ENCODE measurements around the gene NPNT. TPM values are rescaled to one million over a fixed set of nuclear protein-coding genes. Genes with fewer than 3 reads are reported as not detected.

Gene NPNT
- total RNA-seq, 1 experiment from 2014 or later, result 42.1 TPM

GRCh38 chr4:105963461-105964400 lies 68.5 kb downstream of the NPNT start:
- Mint-ChIP-seq H3K4me1 (ENCODE audit: low read depth, unreplicated experiment) (no peaks in the 10 kb centered on the region), H3K9me3 (ENCODE audit: unreplicated experiment) (no peaks in the 10 kb centered on the region), H3K27me3 (ENCODE audit: insufficient read depth, unreplicated experiment) (no peaks in the 10 kb centered on the region), H3K4me3 (ENCODE audit: unreplicated experiment) (no peak overlapping the region), H3K27ac (ENCODE audit: unreplicated experiment) (no peak overlapping the region), H3K36me3 (ENCODE audit: insufficient read depth, unreplicated experiment) (peaks cover 16% of the 10 kb centered on the region)
- Histone ChIP-seq H3K4me1 (peaks cover 27% of the 10 kb centered on the region), H3K36me3 (ENCODE audit: control insufficient read depth, insufficient read depth, low read length) (no peaks in the 10 kb centered on the region), H3K4me3 (ENCODE audit: low read depth, low read length) (no peak overlapping the region), H3K9me3 (no peaks in the 10 kb centered on the region), H3K27me3 (replicated peaks; ENCODE audit: control insufficient read depth, insufficient read depth, low read length) (no peaks in the 10 kb centered on the region)
- POLR2A ChIA-PET, result no interaction called here
- TF ChIP-seq CTCF (IDR thresholded peaks at IDR 0.05; ENCODE audit: insufficient read depth in 1 of 2, low read depth in 1 of 2, low read length in 1 of 2, severe bottlenecking in 1 of 2, unreplicated experiment in 1 of 2), result no peak
- peak; percentile 5 to 42 for DNase-seq
- intact Hi-C loops (cut with micrococcal nuclease; ENCODE audit: unreplicated experiment), result no loop called here
- BruUV-seq (replicated peaks), result no TSS peak
- CTCF ChIA-PET, result no interaction called here

- DNase-seq, result no peak
- no peaks in the 10 kb centered on the region for H3K9me3 Mint-ChIP-seq (ENCODE audit: unreplicated experiment)
- ChIA-PET CTCF (no interaction called here), POLR2A (no interaction called here)
- H3K36me3 ChIP-seq (ENCODE audit: control insufficient read depth, insufficient read depth, low read length), result no peaks in the 10 kb centered on the region
- no peaks in the 10 kb centered on the region for H3K27me3 Mint-ChIP-seq (ENCODE audit: insufficient read depth, unreplicated experiment)
- H3K4me1 ChIP-seq, result peaks cover 26% of the 10 kb centered on the region
- H3K4me1 Mint-ChIP-seq (ENCODE audit: low read depth, unreplicated experiment), result no peaks in the 10 kb centered on the region
- no TSS peak for BruUV-seq (replicated peaks)
- intact Hi-C loops (cut with micrococcal nuclease; ENCODE audit: unreplicated experiment), result no loop called here
- H3K4me3 ChIP-seq (ENCODE audit: low read depth, low read length), result no peak overlapping the region
- no peak for TF ChIP-seq CTCF (IDR thresholded peaks at IDR 0.05; ENCODE audit: insufficient read depth in 1 of 2, low read depth in 1 of 2, low read length in 1 of 2, severe bottlenecking in 1 of 2, unreplicated experiment in 1 of 2)
- no peak overlapping the region for H3K27ac Mint-ChIP-seq (ENCODE audit: unreplicated experiment)
- H3K36me3 Mint-ChIP-seq (ENCODE audit: insufficient read depth, unreplicated experiment), result peaks cover 16% of the 10 kb centered on the region
- no peaks in the 10 kb centered on the region for H3K9me3 ChIP-seq
- H3K4me3 Mint-ChIP-seq (ENCODE audit: unreplicated experiment), result no peak overlapping the region
- H3K27me3 ChIP-seq (replicated peaks; ENCODE audit: control insufficient read depth, insufficient read depth, low read length), result no peaks in the 10 kb centered on the region
These were observed 70.0 kb downstream of the NPNT start for GRCh38 chr4:105965183-105965800.

- Histone ChIP-seq H3K36me3 (ENCODE audit: control insufficient read depth, insufficient read depth, low read length) (no peaks in the 10 kb centered on the region), H3K9me3 (no peaks in the 10 kb centered on the region), H3K27me3 (replicated peaks; ENCODE audit: control insufficient read depth, insufficient read depth, low read length) (no peaks in the 10 kb centered on the region), H3K4me3 (ENCODE audit: low read depth, low read length) (no peak overlapping the region), H3K4me1 (peaks cover 26% of the 10 kb centered on the region)
- Mint-ChIP-seq H3K36me3 (ENCODE audit: insufficient read depth, unreplicated experiment) (peaks cover 16% of the 10 kb centered on the region), H3K27ac (ENCODE audit: unreplicated experiment) (no peak overlapping the region), H3K4me1 (ENCODE audit: low read depth, unreplicated experiment) (no peaks in the 10 kb centered on the region), H3K27me3 (ENCODE audit: insufficient read depth, unreplicated experiment) (no peaks in the 10 kb centered on the region), H3K4me3 (ENCODE audit: unreplicated experiment) (no peak overlapping the region), H3K9me3 (ENCODE audit: unreplicated experiment) (no peaks in the 10 kb centered on the region)
- CTCF ChIA-PET, result no interaction called here
- intact Hi-C loops (cut with micrococcal nuclease; ENCODE audit: unreplicated experiment), result no loop called here
- peak in 1 of 2 experiments; percentile 19 for DNase-seq
- TF ChIP-seq CTCF (IDR thresholded peaks at IDR 0.05; ENCODE audit: insufficient read depth in 1 of 2, low read depth in 1 of 2, low read length in 1 of 2, severe bottlenecking in 1 of 2, unreplicated experiment in 1 of 2), result no peak
- POLR2A ChIA-PET, result no interaction called here
- BruUV-seq (replicated peaks), result no TSS peak
These were observed 70.8 kb downstream of the NPNT start for GRCh38 chr4:105966051-105966450.

Measured in Caco-2 (cell line).